GM15510 (cell line): ENCODE measurements around the gene KPNB1.

Experiments used
- POLR2A ChIP-seq: IDR thresholded peaks from 3 replicates; pipeline ENCODE4 v1.6.1; 2011; ENCODE audit warnings: borderline replicate concordance; ENCODE audit not compliant: insufficient read length; ENCODE audit errors: extremely low read depth

Gene KPNB1

GRCh38 chr17:47649153-47649971 is at the start of gene KPNB1:
Gene KPNB1, plus strand, starts transcription at chr17:47649919. Its CDS starts 326 bp downstream, at chr17:47650245.
- TF ChIP-seq POLR2A, result peak; percentile 75

GRCh38 chr17:47603830-47604597 is 45.7 kb upstream of the KPNB1 start:
- TF ChIP-seq POLR2A, result no peak

- no peak for TF ChIP-seq POLR2A
Observed at GRCh38 chr17:47604598-47604927, 45.2 kb upstream of the KPNB1 start.

GRCh38 chr17:47605011-47605410 is 44.7 kb upstream of the KPNB1 start:
- no peak for TF ChIP-seq POLR2A

GRCh38 chr17:47607481-47607880 is 42.2 kb upstream of the KPNB1 start:
- TF ChIP-seq POLR2A, result no peak

- TF ChIP-seq POLR2A, result no peak
Observed at GRCh38 chr17:47611372-47612350, 38.1 kb upstream of the KPNB1 start.

GRCh38 chr17:47615766-47616424 is 33.8 kb upstream of the KPNB1 start:
- TF ChIP-seq POLR2A, result no peak

- TF ChIP-seq POLR2A, result no peak
Observed at GRCh38 chr17:47618410-47618809, 31.3 kb upstream of the KPNB1 start.

- TF ChIP-seq POLR2A, result no peak
Observed at GRCh38 chr17:47620503-47621245, 29.0 kb upstream of the KPNB1 start.

- TF ChIP-seq POLR2A, result no peak
Observed at GRCh38 chr17:47621293-47622179, 28.2 kb upstream of the KPNB1 start.

- no peak for TF ChIP-seq POLR2A
Observed at GRCh38 chr17:47622180-47622549, 27.6 kb upstream of the KPNB1 start.

GRCh38 chr17:47624727-47625068 is 25.0 kb upstream of the KPNB1 start:
- no peak for TF ChIP-seq POLR2A

- TF ChIP-seq POLR2A, result no peak
Observed at GRCh38 chr17:47628014-47628566, 21.6 kb upstream of the KPNB1 start.

- TF ChIP-seq POLR2A, result no peak
Observed at GRCh38 chr17:47629826-47630225, 19.9 kb upstream of the KPNB1 start.
